MM.1S (cell line): ENCODE measurements around the gene ENOSF1.

Source experiments
- CTCF ChIP-seq: fragments of 300-600 bp; sonication (generic); IDR thresholded peaks from 2 replicates; pipeline ENCODE4 v1.5.1; 2016; ENCODE audit warnings: antibody characterized with exemption, low read length, mixed read lengths
- EZH2 ChIP-seq: fragments of 300-600 bp; sonication (generic); optimal IDR thresholded peaks from 2 replicates; pipeline ENCODE3; 2017; ENCODE audit warnings: low read depth, mild to moderate bottlenecking, antibody characterized with exemption, low read length, mixed read lengths

DNA sequence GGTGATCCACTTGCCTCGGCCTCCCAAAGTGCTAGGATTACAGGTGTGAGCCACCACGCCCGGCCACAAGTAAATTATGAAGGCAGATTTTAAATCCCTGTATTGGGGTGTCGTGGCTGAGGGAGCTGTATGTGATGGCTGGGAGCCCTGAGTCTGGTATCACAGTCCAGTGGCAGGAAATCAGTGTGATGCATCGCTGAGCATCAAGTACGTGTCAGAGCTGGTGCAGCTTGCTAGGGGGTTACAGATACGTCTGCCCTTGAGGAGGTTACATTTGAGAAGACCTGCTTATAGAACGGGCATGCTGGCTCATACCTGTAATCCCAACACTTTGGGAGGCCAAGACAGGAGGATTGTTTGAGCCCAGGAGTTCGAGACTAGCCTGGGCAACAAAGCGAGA lies 4.3 kb downstream of the ENOSF1 start:
- TF ChIP-seq CTCF: no peak
- no peak for TF ChIP-seq EZH2
